Immature natural killer cell (primary cell): Measurements from ENCODE around the gene FHIT. TPM values are rescaled to one million over a fixed set of nuclear protein-coding genes. Genes with fewer than 3 reads are reported as not detected.

ENCODE experiments used
- DNase-seq, 3 donors: peaks; one replicate each; pipeline ENCODE4 v3.0.0; 2022; ENCODE audit warnings: mixed read lengths in 1 of 3
- H3K27ac Mint-ChIP-seq, 6 donors: one replicate each; pipeline ENCODE4 v1.8.0; 2020; ENCODE audit warnings: mixed read lengths in 6 of 6, mild to moderate bottlenecking in 5 of 6, inconsistent platforms in 4 of 6, moderate library complexity in 3 of 6
- H3K27me3 Mint-ChIP-seq, 3 donors: one replicate each; pipeline ENCODE4 v1.8.0; 2020 to 2021; ENCODE audit warnings: low read depth in 3 of 3, mild to moderate bottlenecking in 3 of 3, mixed read lengths in 3 of 3, moderate library complexity in 3 of 3, inconsistent platforms in 1 of 3
- H3K36me3 Mint-ChIP-seq, 3 donors: one replicate each; pipeline ENCODE4 v1.8.0; 2020; ENCODE audit warnings: mixed read lengths in 3 of 3, inconsistent platforms in 2 of 3, mild to moderate bottlenecking in 2 of 3
- H3K4me1 Mint-ChIP-seq, 2 donors: one replicate each; pipeline ENCODE4 v1.8.0; 2020; ENCODE audit warnings: inconsistent platforms in 2 of 2, mild to moderate bottlenecking in 2 of 2, mixed read lengths in 2 of 2, moderate library complexity in 1 of 2
- H3K4me3 Mint-ChIP-seq, 5 donors: one replicate each; pipeline ENCODE4 v1.8.0; 2020; ENCODE audit warnings: mild to moderate bottlenecking in 5 of 5, mixed read lengths in 5 of 5, inconsistent platforms in 3 of 5, moderate library complexity in 3 of 5
- H3K9me3 Mint-ChIP-seq, 6 donors: one replicate each; pipeline ENCODE4 v1.8.0; 2020; ENCODE audit warnings: mild to moderate bottlenecking in 6 of 6, mixed read lengths in 6 of 6, inconsistent platforms in 4 of 6, moderate library complexity in 3 of 6
- polyA plus RNA-seq, 3 donors: library from polyadenylated mRNA; unstranded; fragments of 300-500 nt; fragmentation: Illumina TruSeq; gene quantifications; one replicate each; pipeline ENCODE4 v1.2.3, GENCODE V29; 2021

Gene FHIT
- polyA plus RNA-seq, 3 donors from 2014 or later = 2.5 to 8.8 (median 3.9) TPM

- peak; percentile 62 to 67 (median 66) for DNase-seq
- Mint-ChIP-seq H3K9me3 (no peaks in the 10 kb centered on the region), H3K27me3 (no peaks in the 10 kb centered on the region), H3K27ac (no peak overlapping the region), H3K36me3 (no peaks in the 10 kb centered on the region), H3K4me3 (peak overlapping the region in 3 of 5 donors; percentile 10 to 26 (median 17)), H3K4me1 (peaks cover 4 to 7% of the 10 kb centered on the region in 2 donors)
Measured at GRCh38 chr3:59857589-59858346, 1393.5 kb downstream of the FHIT start.

- Mint-ChIP-seq H3K4me3 (no peak overlapping the region), H3K9me3 (no peaks in the 10 kb centered on the region), H3K27me3 (no peaks in the 10 kb centered on the region), H3K36me3 (no peaks in the 10 kb centered on the region), H3K4me1 (peaks cover 4 to 7% of the 10 kb centered on the region in 2 donors), H3K27ac (no peak overlapping the region)
- DNase-seq = no peak
Measured at GRCh38 chr3:59856934-59857460, 1394.3 kb downstream of the FHIT start.

DNA sequence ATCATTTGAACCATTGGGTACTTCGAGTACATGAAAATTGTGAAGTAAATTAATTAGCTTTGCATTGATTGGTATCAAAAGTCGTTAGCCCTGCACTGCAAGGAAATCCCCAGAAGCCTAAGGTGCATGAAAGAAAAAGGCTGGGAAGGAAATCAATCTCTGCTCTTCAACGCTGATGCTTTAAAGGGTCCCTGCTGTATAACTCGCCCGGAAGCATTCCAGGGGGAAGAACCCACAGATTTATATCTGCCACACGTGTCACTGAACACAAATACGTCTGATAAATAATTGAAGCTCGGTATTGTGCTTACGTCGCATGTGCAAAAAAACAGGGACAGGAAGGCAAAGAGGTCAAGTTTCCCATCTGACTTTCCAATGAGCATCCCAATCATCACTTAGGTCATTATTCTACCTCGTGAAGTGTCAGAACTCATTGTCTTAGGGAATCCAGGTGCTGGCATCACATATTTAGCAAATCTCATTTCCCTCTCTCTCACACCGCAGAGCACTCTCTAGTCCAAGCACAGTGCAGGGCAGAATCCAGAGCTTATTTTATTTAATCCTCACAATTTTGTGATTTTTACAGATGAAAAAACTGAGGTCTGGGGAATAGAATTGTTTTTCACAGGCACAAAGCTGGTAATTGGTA lies 1397.1 kb downstream of the FHIT start:
- Mint-ChIP-seq H3K9me3 (no peaks in the 10 kb centered on the region), H3K36me3 (no peaks in the 10 kb centered on the region), H3K4me3 (no peak overlapping the region), H3K4me1 (peaks cover 4 to 7% of the 10 kb centered on the region in 2 donors), H3K27ac (no peak overlapping the region), H3K27me3 (no peaks in the 10 kb centered on the region)
- no peak for DNase-seq

- DNase-seq = no peak
- H3K27me3 Mint-ChIP-seq = peaks cover 1 to 5% (median 3%) of the 10 kb centered on the region in 3 donors
- H3K36me3 Mint-ChIP-seq = peaks cover 5 to 10% (median 8%) of the 10 kb centered on the region in 3 donors
- no peaks in the 10 kb centered on the region for H3K4me1 Mint-ChIP-seq
- no peak overlapping the region for H3K27ac Mint-ChIP-seq
- no peak overlapping the region for H3K4me3 Mint-ChIP-seq
- H3K9me3 Mint-ChIP-seq = peaks cover 0 to 11% (median 6%) of the 10 kb centered on the region in 6 donors
Measured at GRCh38 chr3:59850417-59850816, 1400.8 kb downstream of the FHIT start.

DNA sequence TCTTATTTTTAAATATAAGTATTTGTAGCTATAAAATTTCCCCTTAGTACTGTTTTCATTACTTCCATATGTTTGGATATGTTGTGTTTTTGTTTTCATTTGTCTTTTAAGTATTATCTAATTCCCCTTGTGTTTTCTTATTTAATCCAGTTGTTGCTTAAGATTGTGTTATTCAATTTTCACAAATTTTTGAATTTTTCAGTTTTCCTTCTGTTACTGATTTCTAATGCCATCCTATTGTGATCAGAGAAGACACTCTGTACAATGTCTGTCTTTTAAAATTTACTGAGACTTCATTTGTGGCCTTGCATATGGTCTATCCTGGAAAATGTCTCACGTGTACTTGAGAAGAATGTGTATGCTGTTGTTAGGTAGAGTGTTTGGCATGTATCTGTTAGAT lies 1405.9 kb downstream of the FHIT start:
- peaks cover 5 to 10% (median 8%) of the 10 kb centered on the region in 3 donors for H3K36me3 Mint-ChIP-seq
- peaks cover 1 to 5% (median 3%) of the 10 kb centered on the region in 3 donors for H3K27me3 Mint-ChIP-seq
- peaks cover 0 to 11% (median 6%) of the 10 kb centered on the region in 6 donors for H3K9me3 Mint-ChIP-seq
- no peak overlapping the region for H3K27ac Mint-ChIP-seq
- no peak overlapping the region for H3K4me3 Mint-ChIP-seq
- peaks cover 5 to 9% of the 10 kb centered on the region in 2 donors for H3K4me1 Mint-ChIP-seq
- no peak for DNase-seq

DNA sequence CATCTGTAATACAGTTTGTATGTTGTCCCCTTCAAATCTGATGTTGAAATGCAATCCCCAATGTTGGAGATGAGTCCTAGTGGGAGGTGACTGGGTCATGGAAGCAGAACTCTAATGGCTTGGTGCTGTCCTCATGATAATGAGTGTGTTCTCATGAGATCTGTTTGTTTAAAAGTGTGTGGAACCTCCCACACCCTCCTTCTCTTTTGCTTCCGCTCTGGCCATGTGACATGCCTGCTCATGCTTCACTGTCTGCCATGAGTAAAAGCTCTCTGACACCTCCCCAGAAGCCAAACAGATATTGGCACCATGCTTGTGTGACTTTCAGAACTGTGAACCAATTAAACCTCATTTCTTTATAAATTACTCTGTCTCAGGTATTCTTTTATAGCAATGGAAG lies 1407.4 kb downstream of the FHIT start:
- DNase-seq = no peak
- peaks cover 1 to 6% (median 3%) of the 10 kb centered on the region in 3 donors for H3K27me3 Mint-ChIP-seq
- no peak overlapping the region for H3K27ac Mint-ChIP-seq
- peaks cover 0 to 11% (median 6%) of the 10 kb centered on the region in 6 donors for H3K9me3 Mint-ChIP-seq
- H3K36me3 Mint-ChIP-seq = peaks cover 5 to 10% (median 8%) of the 10 kb centered on the region in 3 donors
- H3K4me1 Mint-ChIP-seq = peaks cover 17 to 22% of the 10 kb centered on the region in 2 donors
- no peak overlapping the region for H3K4me3 Mint-ChIP-seq

DNA sequence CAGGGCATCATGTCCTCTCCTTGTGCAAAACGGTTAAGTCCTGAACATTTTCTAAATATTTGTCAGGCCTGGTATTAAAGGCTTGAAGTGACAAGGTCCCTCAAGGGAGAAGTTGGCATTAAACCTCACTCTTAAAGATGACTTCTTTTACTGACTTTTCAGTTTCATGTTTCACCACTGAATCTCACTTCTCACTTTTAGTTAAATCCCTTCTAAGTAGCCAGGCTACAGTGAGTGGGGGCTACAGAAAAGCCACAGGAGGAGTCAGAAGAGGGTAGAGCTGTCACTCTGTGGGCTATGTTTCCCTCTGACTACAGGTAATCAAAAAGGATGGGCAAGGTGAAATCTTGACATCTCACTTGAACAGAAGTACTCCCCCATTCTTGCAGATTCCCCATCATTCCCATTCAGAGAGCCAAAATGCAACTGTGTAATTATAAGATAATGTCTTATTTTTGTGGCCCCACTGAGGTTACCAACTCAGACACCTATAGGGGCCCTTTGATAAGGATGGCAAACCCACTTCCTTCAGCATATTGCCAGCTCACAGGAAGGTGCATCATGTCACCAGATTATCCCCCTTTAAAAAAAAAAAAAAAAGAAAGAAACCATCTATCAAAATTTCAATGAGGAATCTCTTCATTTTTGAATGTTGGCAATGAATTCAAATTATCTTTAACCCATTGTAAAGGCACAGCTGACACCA lies 1411.3 kb downstream of the FHIT start:
- H3K27me3 Mint-ChIP-seq = peaks cover 0 to 6% (median 4%) of the 10 kb centered on the region in 3 donors
- peaks cover 0 to 1% (median 0%) of the 10 kb centered on the region in 6 donors for H3K9me3 Mint-ChIP-seq
- H3K4me1 Mint-ChIP-seq = peaks cover 17 to 22% of the 10 kb centered on the region in 2 donors
- H3K4me3 Mint-ChIP-seq = peak overlapping the region in 2 of 5 donors; percentile 2 to 11
- peak overlapping the region in 5 of 6 donors; percentile 4 to 46 (median 18) for H3K27ac Mint-ChIP-seq
- peak in 2 of 3 donors; percentile 6 to 18 for DNase-seq
- H3K36me3 Mint-ChIP-seq = no peaks in the 10 kb centered on the region

GRCh38 chr3:59839283-59839682 lies 1412.0 kb downstream of the FHIT start:
- Mint-ChIP-seq H3K4me1 (peaks cover 17 to 22% of the 10 kb centered on the region in 2 donors), H3K36me3 (no peaks in the 10 kb centered on the region), H3K27ac (peak overlapping the region in 3 of 6 donors; percentile 4 to 44 (median 18)), H3K27me3 (peaks cover 0 to 6% (median 4%) of the 10 kb centered on the region in 3 donors), H3K9me3 (peaks cover 0 to 1% (median 0%) of the 10 kb centered on the region in 6 donors), H3K4me3 (no peak overlapping the region)
- DNase-seq = no peak

- H3K4me1 Mint-ChIP-seq = peaks cover 17 to 22% of the 10 kb centered on the region in 2 donors
Measured at GRCh38 chr3:59836531-59836930, 1414.7 kb downstream of the FHIT start.

DNA sequence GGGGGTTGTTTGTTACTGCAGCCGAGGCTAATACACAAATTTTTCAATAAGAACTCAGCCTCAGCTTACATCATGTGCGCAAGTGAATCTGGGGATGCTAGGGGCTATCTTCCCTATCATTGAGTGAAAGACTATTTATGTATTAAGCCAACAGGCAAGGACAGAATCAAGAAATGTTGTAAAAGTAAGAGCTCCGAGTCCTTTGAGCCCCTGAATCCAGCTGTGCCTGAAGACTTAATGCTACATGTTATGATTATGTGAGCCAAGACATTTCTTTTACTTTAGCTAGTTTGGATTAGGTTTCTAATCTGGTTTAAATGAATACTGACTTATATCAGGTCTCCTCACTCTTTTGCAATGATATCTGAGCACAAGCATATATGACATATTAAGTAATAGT lies 1418.5 kb downstream of the FHIT start:
- no peak overlapping the region for H3K4me3 Mint-ChIP-seq
- peaks cover 0 to 5% (median 0%) of the 10 kb centered on the region in 3 donors for H3K36me3 Mint-ChIP-seq
- H3K27ac Mint-ChIP-seq = no peak overlapping the region
- no peaks in the 10 kb centered on the region for H3K4me1 Mint-ChIP-seq
- H3K27me3 Mint-ChIP-seq = peaks cover 0 to 2% (median 2%) of the 10 kb centered on the region in 3 donors
- DNase-seq = no peak
- no peaks in the 10 kb centered on the region for H3K9me3 Mint-ChIP-seq

More at GRCh38 chr3:59836531-59836930, 1414.7 kb downstream of the FHIT start:
- Mint-ChIP-seq H3K9me3 (peaks cover 0 to 1% (median 0%) of the 10 kb centered on the region in 6 donors), H3K27ac (no peak overlapping the region), H3K27me3 (peaks cover 0 to 6% (median 5%) of the 10 kb centered on the region in 3 donors), H3K4me3 (no peak overlapping the region), H3K36me3 (peaks cover 0 to 5% (median 0%) of the 10 kb centered on the region in 3 donors)
- no peak for DNase-seq

- Mint-ChIP-seq H3K27me3 (peaks cover 2% of the 10 kb centered on the region in 3 donors), H3K9me3 (no peaks in the 10 kb centered on the region), H3K4me1 (no peaks in the 10 kb centered on the region), H3K4me3 (no peak overlapping the region), H3K36me3 (peaks cover 0 to 5% (median 0%) of the 10 kb centered on the region in 3 donors), H3K27ac (no peak overlapping the region)
- no peak for DNase-seq
Measured at GRCh38 chr3:59832241-59832640, 1419.0 kb downstream of the FHIT start.

- peaks cover 0 to 5% (median 0%) of the 10 kb centered on the region in 3 donors for H3K36me3 Mint-ChIP-seq
- no peak overlapping the region for H3K4me3 Mint-ChIP-seq
- no peak overlapping the region for H3K27ac Mint-ChIP-seq
- no peaks in the 10 kb centered on the region for H3K4me1 Mint-ChIP-seq
- DNase-seq = no peak
- H3K27me3 Mint-ChIP-seq = peaks cover 2% of the 10 kb centered on the region in 3 donors
- no peaks in the 10 kb centered on the region for H3K9me3 Mint-ChIP-seq
Measured at GRCh38 chr3:59831394-59831793, 1419.9 kb downstream of the FHIT start.

DNA sequence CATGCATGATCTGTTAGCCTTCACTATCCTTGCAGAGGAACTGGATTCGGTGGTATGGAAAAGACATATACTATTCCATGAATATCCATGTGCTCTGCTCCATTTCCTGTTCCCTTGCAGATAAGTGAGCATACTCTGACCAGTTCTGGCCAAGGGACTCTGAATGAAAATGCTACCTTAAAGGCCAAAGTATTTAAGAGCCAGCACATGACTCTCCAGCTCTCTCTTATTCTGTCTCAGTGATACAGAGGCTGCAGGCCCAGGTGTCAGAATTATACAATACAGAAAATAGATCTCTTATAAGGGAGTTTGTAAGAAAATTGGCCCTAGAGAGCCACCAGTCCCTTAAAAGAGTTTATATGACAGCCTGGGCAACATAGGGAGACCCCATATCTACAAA lies 1421.7 kb downstream of the FHIT start:
- Mint-ChIP-seq H3K4me1 (no peaks in the 10 kb centered on the region), H3K27me3 (peaks cover 0 to 2% (median 2%) of the 10 kb centered on the region in 3 donors), H3K4me3 (no peak overlapping the region), H3K9me3 (no peaks in the 10 kb centered on the region), H3K36me3 (peaks cover 0 to 5% (median 0%) of the 10 kb centered on the region in 3 donors), H3K27ac (no peak overlapping the region)
- DNase-seq = no peak
